Thyroid gland (tissue), 4 donors: ENCODE results near the gene PRDM1. TPM values are rescaled to one million over a fixed set of nuclear protein-coding genes. Genes with fewer than 3 reads are reported as not detected.

Source experiments
- DNase-seq, 2 donors: peaks; one replicate each; pipeline ENCODE4 v3.0.0-alpha.2; 2019
- H3K27ac ChIP-seq, 3 donors: fragments of 200-600 bp; sonication (generic); 1 replicate in 2 of 3; 2 replicates in 1 of 3; pipeline ENCODE4 v1.5.1; 2016 to 2019; ENCODE audit warnings: mild to moderate bottlenecking in 1 of 3, moderate library complexity in 1 of 3
- H3K27me3 ChIP-seq: fragments of 200-600 bp; sonication (generic); one replicate; pipeline ENCODE4 v1.5.1; 2019
- H3K36me3 ChIP-seq, 2 donors: fragments of 200-600 bp; sonication (generic); one replicate each; pipeline ENCODE4 v1.5.1; 2016 to 2019
- H3K4me1 ChIP-seq, 2 donors: fragments of 200-600 bp; sonication (generic); one replicate each; pipeline ENCODE4 v1.5.1; 2017 to 2019
- H3K4me3 ChIP-seq, 3 donors: fragments of 200-600 bp; sonication (generic); replicated peaks in 1 of 3; 1 replicate in 2 of 3; 2 replicates in 1 of 3; pipeline ENCODE4 v1.5.1; 2016; ENCODE audit warnings: mild to moderate bottlenecking in 1 of 3
- H3K9me3 ChIP-seq: fragments of 200-600 bp; sonication (generic); one replicate; pipeline ENCODE4 v1.5.1; 2017
- CTCF ChIP-seq, 6 experiments: fragments of 200-600 bp in 3 of 6; fragments of 450-650 bp in 3 of 6; sonication (generic) in 3 of 6; IDR thresholded peaks; one replicate each; pipeline ENCODE4 v1.5.1; 2016 to 2019; ENCODE audit warnings: antibody characterized with exemption in 6 of 6, mild to moderate bottlenecking in 2 of 6, inconsistent platforms in 1 of 6, moderate library complexity in 1 of 6
- POLR2A ChIP-seq, 2 donors: fragments of 450-650 bp; IDR thresholded peaks; one replicate each; pipeline ENCODE4 v1.6.1; 2017; ENCODE audit warnings: antibody characterized with exemption in 2 of 2, mild to moderate bottlenecking in 2 of 2, moderate library complexity in 1 of 2
- WGBS, 2 donors: methylation state at CpG; one replicate each; pipeline ENCODE4 v1.1.5; 2017; 5-methylcytosine and 5-hydroxymethylcytosine counted together
- intact Hi-C: fragments of 100-400 bp; cut with DNase I; formaldehyde crosslinking; loops from one replicate; pipeline ENCODE4 v1.15.1; 2023
- total RNA-seq, 4 donors: library from RNA; depleted of rRNA; stranded (reverse); fragments of >200 nt; gene quantifications; one replicate each; pipeline ENCODE4 v1.2.3, GENCODE V29; 2016

PRDM1 gene
- total RNA-seq, 4 donors from 2014 or later = 5.6 to 7.6 (median 7.0) TPM

DNA sequence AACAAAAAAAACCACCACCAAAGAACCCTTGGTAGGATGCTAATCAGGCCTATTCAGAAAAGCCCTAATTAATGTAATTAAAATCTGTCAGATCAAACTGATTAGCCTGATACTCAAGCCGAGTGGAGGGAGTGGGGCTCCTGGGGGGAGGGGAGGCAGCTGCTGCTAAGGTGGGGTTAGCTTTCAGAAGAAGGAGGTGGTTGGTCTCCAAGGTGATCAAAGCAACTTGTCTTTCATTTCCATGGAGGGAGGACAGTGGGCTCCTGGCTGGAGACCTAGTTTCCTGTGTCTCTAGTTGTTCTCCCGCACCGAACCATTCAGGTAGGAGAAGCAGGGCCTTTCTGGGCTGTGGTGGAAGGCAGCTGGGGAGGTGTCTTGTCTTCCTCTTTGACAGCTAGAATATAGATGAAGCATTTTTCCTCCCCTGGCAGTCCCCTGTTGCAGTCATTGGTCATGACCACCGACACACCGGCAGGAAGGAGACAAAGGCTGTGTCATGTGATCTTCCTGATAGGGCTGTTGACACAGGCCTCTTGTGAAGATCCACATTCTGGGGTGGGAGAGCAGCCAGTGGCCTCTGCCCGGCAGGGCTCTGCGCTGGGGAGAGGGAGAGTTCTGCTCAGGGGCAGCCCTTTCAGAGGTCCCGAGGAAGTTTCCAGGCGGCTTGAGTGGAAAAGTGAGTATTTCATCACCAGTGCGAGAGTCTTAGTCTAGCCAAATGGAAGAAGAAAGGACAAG lies 39.9 kb upstream of the PRDM1 start:
- DNase-seq = no peak
- H3K27ac ChIP-seq = no peak overlapping the region
- H3K4me1 ChIP-seq = no peaks in the 10 kb centered on the region
- no peaks in the 10 kb centered on the region for H3K9me3 ChIP-seq
- H3K36me3 ChIP-seq = no peaks in the 10 kb centered on the region
- TF ChIP-seq CTCF (IDR thresholded peaks at IDR 0.05) (no peak), POLR2A (IDR thresholded peaks at IDR 0.05) (no peak)
- intact Hi-C loops = no loop called here
- WGBS, 2 donors = 81% methylated on average over 10 of the region's 10 CpGs
- no peak overlapping the region for H3K4me3 ChIP-seq
- no peaks in the 10 kb centered on the region for H3K27me3 ChIP-seq

GRCh38 chr6:106046854-106047200 lies 39.3 kb upstream of the PRDM1 start:
- 93% methylated on average over 1 of the region's 1 CpG for WGBS, 2 donors
- no peaks in the 10 kb centered on the region for H3K9me3 ChIP-seq
- no peaks in the 10 kb centered on the region for H3K27me3 ChIP-seq
- H3K4me3 ChIP-seq = no peak overlapping the region
- no peak for TF ChIP-seq CTCF (IDR thresholded peaks at IDR 0.05)
- TF ChIP-seq POLR2A (IDR thresholded peaks at IDR 0.05) = no peak
- H3K4me1 ChIP-seq = no peaks in the 10 kb centered on the region
- H3K27ac ChIP-seq = no peak overlapping the region
- no peak for DNase-seq
- intact Hi-C loops = no loop called here
- no peaks in the 10 kb centered on the region for H3K36me3 ChIP-seq

- no peaks in the 10 kb centered on the region for H3K9me3 ChIP-seq
- H3K36me3 ChIP-seq = no peaks in the 10 kb centered on the region
- DNase-seq = no peak
- WGBS, 2 donors = 87 to 96% methylated on average over 2 of the region's 2 CpGs
- no peak overlapping the region for H3K27ac ChIP-seq
- H3K4me1 ChIP-seq = no peaks in the 10 kb centered on the region
- no peak overlapping the region for H3K4me3 ChIP-seq
- intact Hi-C loops = no loop called here
- TF ChIP-seq POLR2A (IDR thresholded peaks at IDR 0.05) (no peak), CTCF (IDR thresholded peaks at IDR 0.05) (no peak)
- no peaks in the 10 kb centered on the region for H3K27me3 ChIP-seq
Measured at GRCh38 chr6:106048336-106048735, 37.8 kb upstream of the PRDM1 start.

- Histone ChIP-seq H3K4me1 (no peaks in the 10 kb centered on the region), H3K27ac (no peak overlapping the region), H3K36me3 (no peaks in the 10 kb centered on the region), H3K4me3 (no peak overlapping the region), H3K9me3 (no peaks in the 10 kb centered on the region), H3K27me3 (no peaks in the 10 kb centered on the region)
- WGBS, 2 donors = 85 to 86% methylated on average over 4 of the region's 4 CpGs
- TF ChIP-seq CTCF (IDR thresholded peaks at IDR 0.05) (no peak), POLR2A (IDR thresholded peaks at IDR 0.05) (no peak)
- intact Hi-C loops = no loop called here
- no peak for DNase-seq
Measured at GRCh38 chr6:106050538-106050937, 35.6 kb upstream of the PRDM1 start.

- Histone ChIP-seq H3K27me3 (no peaks in the 10 kb centered on the region), H3K9me3 (no peaks in the 10 kb centered on the region), H3K36me3 (no peaks in the 10 kb centered on the region), H3K4me1 (no peaks in the 10 kb centered on the region), H3K27ac (no peak overlapping the region), H3K4me3 (no peak overlapping the region)
- no peak for DNase-seq
- intact Hi-C loops = no loop called here
- 80 to 81% methylated on average over 3 of the region's 3 CpGs for WGBS, 2 donors
- no peak for TF ChIP-seq POLR2A (IDR thresholded peaks at IDR 0.05)
- TF ChIP-seq CTCF (IDR thresholded peaks at IDR 0.05) = no peak
Measured at GRCh38 chr6:106051226-106051625, 34.9 kb upstream of the PRDM1 start.
